ENCODE results near the gene LRRN2.

DNA sequence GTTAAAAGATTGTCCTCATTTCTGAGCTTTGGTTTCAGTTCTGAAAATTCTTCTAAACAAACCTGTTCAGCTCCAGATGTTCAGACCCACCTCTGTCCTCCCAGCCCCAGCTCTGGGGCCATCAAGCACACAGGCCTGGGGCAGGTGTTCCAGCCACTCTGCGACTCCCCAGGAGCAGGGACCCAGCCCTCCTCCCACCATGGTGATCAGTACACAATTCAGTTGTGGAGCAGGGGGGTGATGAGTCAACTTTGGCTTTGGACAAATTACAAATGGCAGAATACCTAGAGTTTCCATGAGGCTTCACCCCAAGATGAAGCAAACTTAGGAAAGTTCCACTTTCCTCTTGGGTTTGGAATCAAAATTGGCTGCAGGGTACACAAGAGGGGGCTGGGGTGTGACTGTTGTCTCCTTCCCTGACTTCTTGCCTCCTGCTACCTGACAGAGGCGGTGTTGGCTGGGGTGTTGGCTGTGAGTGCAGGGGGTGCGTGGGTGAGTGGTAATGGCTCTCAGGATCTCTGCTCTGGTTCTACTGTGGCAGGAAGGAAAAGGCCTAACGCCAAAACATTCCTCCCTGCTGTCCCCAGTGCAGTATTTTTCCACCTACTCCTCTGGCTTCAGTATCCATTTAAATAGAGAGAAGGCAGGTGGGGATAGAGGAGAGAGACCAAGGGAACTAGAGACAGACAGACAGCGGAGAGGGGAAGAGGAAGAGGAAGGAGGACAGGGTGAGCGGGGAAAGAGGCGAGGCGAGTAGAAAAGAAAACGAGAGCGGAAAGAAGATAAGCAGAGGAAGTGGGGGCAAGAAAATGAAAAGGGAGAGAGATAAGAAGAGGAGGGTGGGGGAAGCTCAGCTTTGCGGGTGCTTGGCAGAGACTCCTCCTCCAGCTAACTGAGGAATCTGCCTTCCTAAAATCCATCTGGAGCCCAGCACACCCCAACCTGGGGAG, 20.6 kb upstream of the LRRN2 start:
- no peak for TF ChIP-seq CTCF (IDR thresholded peaks at IDR 0.05)
- TF ChIP-seq POLR2A (IDR thresholded peaks at IDR 0.05): no peak
